ENCODE data around the gene PRDX5.

Gene PRDX5

DNA sequence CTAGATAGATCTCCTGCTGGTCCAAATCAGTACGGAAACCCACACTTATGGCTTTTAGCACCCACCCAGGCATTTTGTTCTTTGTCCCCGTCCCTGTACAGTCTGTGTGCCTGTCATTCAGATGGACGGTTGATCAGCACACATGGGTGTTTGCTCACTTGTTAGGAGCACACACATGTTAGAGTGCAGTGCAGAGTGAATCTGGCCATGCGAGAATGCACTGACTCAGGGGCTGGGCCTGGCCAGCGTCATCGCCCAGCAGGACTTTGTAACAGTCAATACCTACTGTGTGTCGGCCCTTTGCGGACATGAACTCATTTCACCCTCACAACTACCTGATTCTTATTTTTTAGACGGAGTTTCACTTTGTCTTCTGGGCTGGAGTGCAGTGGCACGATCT is 44.4 kb downstream of the PRDX5 start:
- no peak for DNase-seq (ENCODE audit: low read depth)

DNA sequence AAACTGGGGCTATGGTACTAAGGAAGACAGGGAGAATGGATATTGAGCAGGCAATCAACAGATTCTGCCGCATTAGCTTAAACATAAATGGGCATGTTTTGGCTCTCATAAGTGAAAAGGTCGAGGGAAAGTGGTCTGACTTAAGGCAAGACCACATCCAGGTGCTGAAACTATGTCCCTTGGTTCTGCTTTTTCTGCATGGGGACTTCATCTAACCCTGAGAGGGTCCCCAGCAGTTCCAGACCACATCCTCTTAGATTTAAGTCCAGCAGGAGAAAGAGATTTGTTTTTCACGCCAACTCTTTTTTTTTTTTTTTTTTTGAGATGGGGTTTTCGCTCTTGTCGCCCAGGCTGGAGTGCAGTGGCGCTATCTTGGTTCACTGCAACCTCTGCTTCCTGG is 46.5 kb downstream of the PRDX5 start:
- no peak for DNase-seq (ENCODE audit: low read depth)

DNA sequence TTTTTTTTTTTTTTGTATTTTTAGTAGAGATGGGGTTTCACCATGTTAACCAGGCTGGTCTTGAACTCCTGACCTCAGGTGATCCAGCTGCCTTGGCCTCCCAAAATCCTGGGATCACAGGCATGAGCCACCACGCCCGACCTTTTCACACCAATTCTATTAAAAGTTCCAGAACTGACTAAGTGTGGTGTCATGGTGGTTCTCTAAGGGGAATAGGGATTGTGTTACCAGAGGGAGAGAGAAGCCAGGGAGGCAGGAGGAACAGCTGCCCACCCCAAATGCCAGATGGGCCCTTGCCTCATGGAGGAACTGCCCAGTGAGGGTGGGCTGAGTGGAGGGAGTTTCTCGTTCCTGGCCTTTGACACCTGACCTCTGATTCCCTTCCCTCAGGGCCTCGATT is 47.0 kb downstream of the PRDX5 start:
- DNase-seq (ENCODE audit: low read depth), result no peak

DNA sequence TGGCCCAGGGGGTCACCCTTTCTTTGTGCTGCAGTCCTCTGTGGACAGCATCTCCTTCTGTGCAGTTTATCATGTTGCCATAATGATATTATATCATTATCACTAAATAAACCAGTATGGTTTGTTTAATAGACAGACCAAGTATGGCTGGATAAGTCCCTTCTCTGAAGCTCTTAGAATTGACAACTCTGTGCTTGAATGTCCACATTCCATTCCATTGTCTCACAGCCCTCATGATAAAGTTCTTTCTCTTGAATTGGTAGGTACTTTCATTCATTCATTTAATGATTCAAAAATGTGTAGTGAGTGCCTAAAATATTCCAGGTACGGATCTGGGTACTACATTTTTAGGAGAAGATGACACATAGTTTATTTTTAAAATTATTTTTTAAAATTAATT is 48.8 kb downstream of the PRDX5 start:
- DNase-seq (ENCODE audit: low read depth), result no peak

DNA sequence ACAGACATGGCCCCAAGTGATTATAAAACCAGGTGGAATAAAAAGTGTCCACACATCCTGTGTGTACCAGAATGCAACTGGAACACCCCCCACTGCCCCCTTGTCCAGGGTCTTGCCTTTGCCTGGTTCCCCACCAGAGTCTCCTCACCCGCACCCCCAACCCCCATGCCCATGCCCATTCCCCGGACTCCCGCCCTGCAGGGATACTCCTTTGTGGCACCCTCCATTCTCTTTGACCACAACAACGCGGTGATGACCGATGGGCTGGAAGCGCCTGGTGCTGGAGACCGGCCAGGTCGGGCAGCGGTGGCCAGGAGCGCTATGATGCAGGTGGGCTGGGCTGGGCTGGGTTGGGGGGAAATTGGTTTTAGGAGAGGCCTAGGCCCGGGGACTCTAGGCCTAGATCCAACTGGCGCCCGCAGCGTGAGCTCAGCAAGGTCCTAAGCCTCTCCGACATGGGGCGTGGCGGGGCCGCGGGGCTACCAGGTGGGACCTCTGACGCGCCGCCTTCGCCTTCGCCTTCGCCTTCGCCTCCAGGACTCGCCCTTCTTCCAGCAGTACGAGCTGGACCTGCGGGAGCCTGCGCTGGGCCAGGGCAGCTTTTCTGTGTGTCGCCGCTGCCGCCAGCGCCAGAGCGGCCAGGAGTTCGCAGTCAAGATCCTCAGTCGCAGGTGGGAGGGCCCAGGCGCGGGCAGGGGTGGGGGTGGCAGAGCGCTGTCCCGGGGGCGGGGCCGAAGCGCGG is 50.2 kb downstream of the PRDX5 start:
- no peak for DNase-seq (ENCODE audit: low read depth)

DNA sequence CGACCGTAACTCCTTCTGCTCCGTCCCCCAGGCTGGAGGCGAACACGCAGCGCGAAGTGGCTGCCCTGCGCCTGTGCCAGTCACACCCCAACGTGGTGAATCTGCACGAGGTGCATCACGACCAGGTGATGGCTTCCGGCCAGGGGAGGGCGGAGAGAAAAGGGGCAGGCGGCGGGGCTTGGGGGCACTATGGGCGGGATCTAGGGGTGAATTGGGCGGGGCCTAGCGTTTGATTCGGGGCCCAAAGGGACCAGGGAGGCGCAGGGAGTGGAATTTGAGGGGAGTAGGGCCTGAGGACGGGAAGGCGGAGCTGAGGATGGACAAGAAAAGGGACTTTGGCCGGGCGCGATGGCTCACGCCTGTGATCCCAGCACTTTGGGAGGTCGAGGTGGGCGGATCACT is 50.8 kb downstream of the PRDX5 start:
- no peak for DNase-seq (ENCODE audit: low read depth)

DNA sequence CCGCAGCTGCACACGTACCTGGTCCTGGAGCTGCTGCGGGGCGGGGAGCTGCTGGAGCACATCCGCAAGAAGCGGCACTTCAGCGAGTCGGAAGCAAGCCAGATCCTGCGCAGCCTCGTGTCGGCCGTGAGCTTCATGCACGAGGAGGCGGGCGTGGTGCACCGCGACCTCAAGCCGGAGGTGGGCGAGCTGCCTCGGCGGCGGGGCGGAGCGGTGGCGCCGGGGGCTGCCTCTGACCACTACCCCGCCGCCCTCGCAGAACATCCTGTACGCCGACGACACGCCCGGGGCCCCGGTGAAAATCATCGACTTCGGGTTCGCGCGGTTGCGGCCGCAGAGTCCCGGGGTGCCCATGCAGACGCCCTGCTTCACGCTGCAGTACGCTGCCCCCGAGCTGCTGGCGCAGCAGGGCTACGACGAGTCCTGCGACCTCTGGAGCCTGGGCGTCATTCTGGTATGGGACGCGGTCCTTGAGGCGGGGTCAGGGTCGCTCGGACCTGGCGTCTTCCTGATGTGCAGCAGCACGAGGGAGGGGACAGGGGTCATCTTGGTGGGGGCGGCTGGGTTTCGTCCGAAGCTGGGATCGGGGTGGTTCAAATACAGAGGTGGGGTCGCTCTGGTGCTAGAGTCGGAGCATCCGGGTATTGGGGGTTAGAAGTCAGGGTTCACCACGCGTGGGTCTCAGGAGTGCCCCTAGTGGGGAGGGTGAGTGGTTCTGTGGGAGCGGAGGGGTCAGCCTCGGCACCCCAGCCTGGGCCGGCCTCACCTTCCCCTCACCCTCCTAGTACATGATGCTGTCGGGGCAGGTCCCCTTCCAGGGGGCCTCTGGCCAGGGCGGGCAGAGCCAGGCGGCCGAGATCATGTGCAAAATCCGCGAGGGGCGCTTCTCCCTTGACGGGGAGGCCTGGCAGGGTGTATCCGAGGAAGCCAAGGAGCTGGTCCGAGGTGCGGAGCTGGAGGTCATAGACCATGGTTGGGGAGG is 51.8 kb downstream of the PRDX5 start:
- DNase-seq (ENCODE audit: low read depth), result no peak

DNA sequence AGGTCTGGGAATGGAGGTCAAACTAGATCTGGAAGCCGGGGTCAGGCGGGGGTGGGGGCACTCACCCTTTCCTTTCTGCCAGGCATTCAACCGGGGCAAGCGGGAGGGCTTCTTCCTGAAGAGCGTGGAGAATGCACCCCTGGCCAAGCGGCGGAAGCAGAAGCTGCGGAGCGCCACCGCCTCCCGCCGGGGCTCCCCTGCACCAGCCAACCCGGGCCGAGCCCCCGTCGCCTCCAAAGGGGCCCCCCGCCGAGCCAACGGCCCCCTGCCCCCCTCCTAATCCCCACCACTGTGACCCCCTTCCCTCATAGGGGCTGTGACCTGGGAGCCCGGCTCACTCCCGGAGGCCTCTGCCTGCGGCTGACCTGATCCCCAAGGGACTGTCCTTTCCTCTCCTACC is 53.3 kb downstream of the PRDX5 start:
- DNase-seq (ENCODE audit: low read depth), result no peak
